HG03025 (cell line): Measurements from ENCODE around the gene ORC5.
"Not testable (repeated sequence)": the region's sequence is repeated elsewhere in the genome, so short reads cannot be mapped to it uniquely, and the experiment has no call there.

ENCODE experiments used
- ATAC-seq: cut with Tn5 transposase; IDR thresholded peaks from one replicate; pipeline ENCODE4 v1.9.1; 2021; ENCODE audit warnings: mild to moderate bottlenecking, moderate library complexity; ENCODE audit not compliant: unreplicated experiment, low FRiP score

The ORC5 gene

GRCh38 chr7:104196161-104196560 lies 11.7 kb downstream of the ORC5 start:
- ATAC-seq: no peak

- no peak for ATAC-seq
Observed at GRCh38 chr7:104192434-104192833, 15.4 kb downstream of the ORC5 start.

- ATAC-seq: no peak
Observed at GRCh38 chr7:104185346-104185745, 22.5 kb downstream of the ORC5 start.

GRCh38 chr7:104179178-104179577 lies 28.6 kb downstream of the ORC5 start:
- no peak for ATAC-seq

- not testable (repeated sequence) for ATAC-seq
Observed at GRCh38 chr7:104177565-104178083, 30.2 kb downstream of the ORC5 start.

GRCh38 chr7:104176332-104176731 lies 31.5 kb downstream of the ORC5 start:
- no peak for ATAC-seq

- ATAC-seq: no peak
Observed at GRCh38 chr7:104175361-104175984, 32.3 kb downstream of the ORC5 start.

GRCh38 chr7:104174798-104175197 lies 33.0 kb downstream of the ORC5 start:
- no peak for ATAC-seq

- no peak for ATAC-seq
Observed at GRCh38 chr7:104162081-104162480, 45.7 kb downstream of the ORC5 start.

- no peak for ATAC-seq
Observed at GRCh38 chr7:104161244-104161643, 46.6 kb downstream of the ORC5 start.

GRCh38 chr7:104160375-104160774 lies 47.4 kb downstream of the ORC5 start:
- ATAC-seq: no peak

GRCh38 chr7:104156842-104157277 lies 51.0 kb downstream of the ORC5 start:
- no peak for ATAC-seq

GRCh38 chr7:104153287-104153686 lies 54.5 kb downstream of the ORC5 start:
- ATAC-seq: no peak

GRCh38 chr7:104152468-104152867 lies 55.3 kb downstream of the ORC5 start:
- ATAC-seq: no peak

GRCh38 chr7:104150470-104150869 lies 57.3 kb downstream of the ORC5 start:
- ATAC-seq: no peak

- ATAC-seq: no peak
Observed at GRCh38 chr7:104149822-104150221, 58.0 kb downstream of the ORC5 start.

GRCh38 chr7:104142147-104142546 lies 65.7 kb downstream of the ORC5 start:
- ATAC-seq: no peak

- ATAC-seq: no peak
Observed at GRCh38 chr7:104137971-104138370, 69.8 kb downstream of the ORC5 start.

- no peak for ATAC-seq
Observed at GRCh38 chr7:104137511-104137910, 70.3 kb downstream of the ORC5 start.

GRCh38 chr7:104136981-104137380 lies 70.8 kb downstream of the ORC5 start:
- ATAC-seq: no peak

- ATAC-seq: no peak
Observed at GRCh38 chr7:104136561-104136960, 71.3 kb downstream of the ORC5 start.

- no peak for ATAC-seq
Observed at GRCh38 chr7:104135760-104136558, 71.9 kb downstream of the ORC5 start.
